HepG2 (cell line): ENCODE results near the gene ACTG2. TPM values are rescaled to one million over a fixed set of nuclear protein-coding genes. Genes with fewer than 3 reads are reported as not detected.

Source experiments
- ATAC-seq: fragments of 200-7000 bp; cut with Tn5 transposase; 3 replicates; pipeline ENCODE4 v1.9.1; 2020; ENCODE audit warnings: mild to moderate bottlenecking, moderate library complexity
- BruUV-seq: library from RNA; stranded (reverse); fragments of 400-500 nt; replicated peaks from 2 replicates; lab custom pipeline; 2021; lab: Mats Ljungman, UMichigan
- CTCF ChIA-PET: fragments of 300-600 bp; formaldehyde crosslinking; extraction: SDS; loops from one replicate; lab custom pipeline; 2021; ENCODE audit warnings: low total read pairs, inconsistent platforms, low intra/inter-chr PET ratio; lab: Yijun Ruan, JAX
- POLR2A ChIA-PET: fragments of 350-600 bp; sonication (Branson Sonifier 250); formaldehyde crosslinking; loops from one replicate; lab custom pipeline; 2020; ENCODE audit warnings: antibody characterized with exemption, inconsistent platforms; lab: Yijun Ruan, JAX
- DNase-seq: peaks from one replicate; pipeline ENCODE4 v3.0.0-alpha.2; 2015; ENCODE audit warnings: low spot score
- FAIRE-seq: peaks from 3 replicates; lab custom pipeline; 2011; peaks lifted over from hg19 to GRCh38; lab: Jason Lieb, UNC
- H2AFZ ChIP-seq: one replicate; pipeline ENCODE4 v1.6.1; 2011; ENCODE audit warnings: low read length, inconsistent platforms
- H3K27ac ChIP-seq: fragments of 300-600 bp; 3 replicates; pipeline ENCODE4 v1.8.0; 2011; ENCODE audit warnings: mixed run types, mild to moderate bottlenecking, mixed read lengths, low read length, inconsistent platforms; ENCODE audit not compliant: insufficient read depth; ENCODE audit errors: extremely low read length
- H3K27me3 ChIP-seq, 2 experiments: fragments of 200-600 bp in 1 of 2; 2 replicates in 1 of 2; 3 replicates in 1 of 2; pipeline versions ENCODE4 v1.6.0 to v1.8.0; 2011; ENCODE audit warnings: low read length in 2 of 2, mild to moderate bottlenecking in 2 of 2, moderate library complexity in 2 of 2, inconsistent platforms in 1 of 2; ENCODE audit not compliant: insufficient read depth in 2 of 2, control insufficient read depth in 1 of 2
- H3K36me3 ChIP-seq, 2 experiments: fragments of 200-600 bp in 1 of 2; replicated peaks in 1 of 2; 2 replicates in 1 of 2; 3 replicates in 1 of 2; pipeline versions ENCODE4 v1.5.1 to v1.8.0; 2011; ENCODE audit warnings: low read length in 2 of 2, inconsistent platforms in 1 of 2; ENCODE audit not compliant: insufficient read depth in 2 of 2, control insufficient read depth in 1 of 2
- H3K4me1 ChIP-seq: 2 replicates; pipeline ENCODE4 v1.5.1; 2012; ENCODE audit warnings: low read length, inconsistent platforms; ENCODE audit not compliant: insufficient read depth
- H3K4me2 ChIP-seq: 2 replicates; pipeline ENCODE4 v1.6.0; 2011; ENCODE audit warnings: low read depth, low read length, inconsistent platforms
- H3K4me3 ChIP-seq, 3 experiments: fragments of 200-600 bp in 1 of 3; sonication (generic), shearing (Covaris generic) in 1 of 3; replicated peaks in 1 of 3; 2 replicates each; pipeline ENCODE4 v1.5.1; 2011 to 2016; ENCODE audit warnings: low read length in 3 of 3, inconsistent platforms in 2 of 3, low read depth in 2 of 3, mild to moderate bottlenecking in 2 of 3, control low read depth in 1 of 3, mixed read lengths in 1 of 3; ENCODE audit not compliant: insufficient read depth in 1 of 3
- H3K79me2 ChIP-seq: one replicate; pipeline ENCODE4 v1.6.1; 2011; ENCODE audit warnings: low read length, inconsistent platforms; ENCODE audit not compliant: insufficient read depth
- H3K9ac ChIP-seq: 2 replicates; pipeline ENCODE4 v1.6.0; 2011; ENCODE audit warnings: mild to moderate bottlenecking, low read depth, low read length, inconsistent platforms; ENCODE audit not compliant: insufficient read depth
- H3K9me3 ChIP-seq: 2 replicates; pipeline ENCODE4 v1.5.1; 2012; ENCODE audit warnings: mild to moderate bottlenecking, low read length
- H4K20me1 ChIP-seq: 2 replicates; pipeline ENCODE4 v1.6.0; 2011; ENCODE audit warnings: inconsistent platforms, mild to moderate bottlenecking, low read length, moderate library complexity; ENCODE audit not compliant: insufficient read depth
- DPF2 ChIP-seq: sonication (generic); formaldehyde crosslinking; IDR thresholded peaks from 2 replicates; pipeline ENCODE4 v1.4.0; 2020; ENCODE audit warnings: mild to moderate bottlenecking, low read depth, missing genetic modification reagents, borderline replicate concordance
- FIP1L1 ChIP-seq: fragments of 200-400 bp; formaldehyde crosslinking; IDR thresholded peaks from 2 replicates; pipeline ENCODE4 v1.6.1; 2018; ENCODE audit warnings: low read depth, mild to moderate bottlenecking, low read length, moderate library complexity, borderline replicate concordance; ENCODE audit not compliant: insufficient read depth
- SMC3 ChIP-seq: IDR thresholded peaks from 2 replicates; pipeline ENCODE4 v1.6.1; 2011; ENCODE audit warnings: low read length, improper control_type of control experiment
- ZNF121 ChIP-seq: sonication (generic); formaldehyde crosslinking; IDR thresholded peaks from 2 replicates; pipeline ENCODE4 v1.5.0; 2020; ENCODE audit warnings: mild to moderate bottlenecking, missing genetic modification reagents
- ZNF3 ChIP-seq: IDR thresholded peaks from 2 replicates; pipeline ENCODE4 v1.7.0; 2017; ENCODE audit warnings: inconsistent platforms
- ZNF530 ChIP-seq: sonication (generic); formaldehyde crosslinking; IDR thresholded peaks from 2 replicates; pipeline ENCODE4 v1.5.0; 2020; ENCODE audit warnings: low read depth, mild to moderate bottlenecking, missing genetic modification reagents
- ZNF770 ChIP-seq: sonication (generic); formaldehyde crosslinking; IDR thresholded peaks from 2 replicates; pipeline ENCODE4 v1.5.0; 2020; ENCODE audit warnings: mild to moderate bottlenecking, missing genetic modification reagents
- WGBS: methylation state at CpG from one replicate; pipeline ENCODE4 v1.1.6; 2017; ENCODE audit warnings: low lambda C conversion rate; 5-methylcytosine and 5-hydroxymethylcytosine counted together
- in situ Hi-C: cut with HindIII; loops from 2 replicates; pipeline ENCODE4 v1.10.0; 2017; ENCODE audit warnings: low pct_unique_long_range_greater_than_20kb; ENCODE audit not compliant: extremely low pct_ligation_motif_present
- intact Hi-C: fragments of 100-400 bp; cut with micrococcal nuclease; formaldehyde crosslinking; loops from one replicate; pipeline ENCODE4 v1.10.0; 2022; ENCODE audit not compliant: unreplicated experiment
- polyA plus RNA-seq, 8 experiments: library from polyadenylated mRNA; depleted of rRNA in 3 of 8; stranded (reverse) in 7 of 8; unstranded in 1 of 8; fragments of >200 nt; fragmentation: Illumina TruSeq in 4 of 8; extraction: Trizol in 4 of 8; gene quantifications; 2 replicates each; pipeline versions ENCODE4 v1.2.1 to v1.2.3, GENCODE V29; 2011 to 2016; ENCODE audit warnings: low read depth in 4 of 8, missing spikeins in 1 of 8, mixed read lengths in 1 of 8; ENCODE audit not compliant: insufficient read depth in 1 of 8
- total RNA-seq, 5 experiments: library from RNA; depleted of rRNA; stranded (reverse); fragments of >200 nt; fragmentation: Illumina TruSeq; extraction: Trizol; gene quantifications; 2 replicates each; pipeline ENCODE4 v1.2.3, GENCODE V29; 2016; ENCODE audit warnings: low read depth in 1 of 5
- TF ChIP-seq, protein P1 (sequence below): sonication (generic); formaldehyde crosslinking; conservative IDR thresholded peaks from 2 replicates; pipeline ENCODE4 v1.8.1; 2023; ENCODE audit warnings: missing genetic modification reagents

Gene ACTG2
- total and polyA plus RNA-seq, 2 of the 13 experiments (the other 11 are each of a cell fraction or from before 2014, with no cell fraction given), result 0.13 TPM; not detected in 1

DNA sequence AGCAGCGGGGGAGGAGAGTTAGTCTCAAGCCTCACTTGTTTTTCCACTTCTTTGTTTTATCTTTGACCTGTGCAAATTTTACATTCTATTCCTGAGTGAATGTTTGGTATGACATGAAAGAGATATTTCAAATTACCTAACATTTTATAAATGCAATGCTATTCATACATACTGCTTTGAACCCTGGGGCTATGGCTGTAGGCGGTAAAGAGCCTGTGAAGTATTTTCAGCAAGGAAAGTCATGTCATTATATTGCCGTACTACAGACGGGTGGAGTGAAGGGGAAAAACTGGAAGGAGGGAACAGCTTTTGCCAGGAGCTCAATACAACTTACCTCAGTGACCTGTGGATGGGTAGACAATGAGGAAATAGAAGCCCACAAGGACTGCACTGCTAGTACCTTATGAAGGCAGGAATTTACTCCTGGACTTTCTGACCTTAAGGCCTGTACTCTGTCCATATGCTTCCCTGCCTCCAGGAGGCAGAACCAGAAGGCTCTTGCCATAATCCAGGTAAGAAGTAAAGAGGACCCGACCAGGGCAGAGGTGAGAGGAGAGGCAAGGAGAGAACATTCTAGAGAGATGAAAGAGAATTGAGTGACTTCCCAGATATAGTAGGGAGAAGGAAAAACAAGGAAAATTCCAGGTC, 63.5 kb downstream of the ACTG2 start:
- no peaks in the 10 kb centered on the region for H3K9me3 ChIP-seq
- in situ Hi-C loops, result no loop called here
- TF ChIP-seq SMC3 (peak; percentile 6; the same call in 1 of the 2 replicates), DPF2 (CRISPR knock-in tag) (no peak)
- TF ChIP-seq, all 625 proteins: peak for 1
- Histone ChIP-seq H3K27me3 (no peaks in the 10 kb centered on the region), H3K79me2 (no peaks in the 10 kb centered on the region), H3K4me3 (no peak overlapping the region), H3K4me1 (peaks cover 2% of the 10 kb centered on the region; the same call in 1 of the 2 replicates), H4K20me1 (no peaks in the 10 kb centered on the region), H3K27ac (no peak overlapping the region), H2AFZ (no peak overlapping the region), H3K36me3 (peaks cover 26 to 73% of the 10 kb centered on the region in 2 experiments), H3K9ac (no peak overlapping the region), H3K4me2 (no peak overlapping the region)
- ChIA-PET CTCF (no interaction called here), POLR2A (no interaction called here)
- FAIRE-seq, result no peak
- intact Hi-C loops, result no loop called here
- BruUV-seq, result no TSS peak
- 95% methylated on average over 5 of the region's 5 CpGs for WGBS
- peak; percentile 36 for ATAC-seq
- DNase-seq, result no peak

DNA sequence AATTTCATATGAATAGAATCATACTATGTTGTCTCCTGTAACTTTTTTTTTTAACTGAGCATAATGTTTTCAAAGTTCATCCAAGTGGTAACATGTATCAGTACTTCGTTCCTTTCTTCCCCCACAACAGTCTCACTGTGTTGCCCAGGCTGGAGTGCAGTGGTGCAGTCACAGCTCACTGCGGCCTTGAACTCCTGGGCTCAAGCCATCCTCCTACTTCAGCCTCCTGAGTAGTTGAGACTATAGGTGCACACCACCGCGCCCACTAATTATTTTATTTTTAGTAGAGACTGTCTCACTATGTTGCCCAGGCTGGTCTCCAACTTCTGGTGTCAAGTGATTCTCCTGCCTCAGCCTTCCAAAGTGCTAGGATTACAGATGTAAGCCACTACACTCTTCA, 68.5 kb downstream of the ACTG2 start:
- Histone ChIP-seq H3K27ac (no peak overlapping the region), H2AFZ (no peak overlapping the region)
- in situ Hi-C loops, result no loop called here
- TF ChIP-seq FIP1L1 (no peak), ZNF530 (CRISPR knock-in tag) (no peak), ZNF3 (CRISPR knock-in tag) (peak; percentile 81; the same call in 1 of the 2 replicates), ZNF770 (CRISPR knock-in tag) (peak; percentile 52; the same call in 1 of the 2 replicates), ZNF121 (CRISPR knock-in tag) (peak; percentile 93)
- TF ChIP-seq, protein P1, sequence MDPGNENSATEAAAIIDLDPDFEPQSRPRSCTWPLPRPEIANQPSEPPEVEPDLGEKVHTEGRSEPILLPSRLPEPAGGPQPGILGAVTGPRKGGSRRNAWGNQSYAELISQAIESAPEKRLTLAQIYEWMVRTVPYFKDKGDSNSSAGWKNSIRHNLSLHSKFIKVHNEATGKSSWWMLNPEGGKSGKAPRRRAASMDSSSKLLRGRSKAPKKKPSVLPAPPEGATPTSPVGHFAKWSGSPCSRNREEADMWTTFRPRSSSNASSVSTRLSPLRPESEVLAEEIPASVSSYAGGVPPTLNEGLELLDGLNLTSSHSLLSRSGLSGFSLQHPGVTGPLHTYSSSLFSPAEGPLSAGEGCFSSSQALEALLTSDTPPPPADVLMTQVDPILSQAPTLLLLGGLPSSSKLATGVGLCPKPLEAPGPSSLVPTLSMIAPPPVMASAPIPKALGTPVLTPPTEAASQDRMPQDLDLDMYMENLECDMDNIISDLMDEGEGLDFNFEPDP (CRISPR knock-in tag), result 0 out of 2 replicates have a peak, but pooled peaks have one; percentile 28
- TF ChIP-seq, all 625 proteins: peak for 4
- WGBS, result 92% methylated on average over 4 of the region's 4 CpGs
- H3K4me1 ChIP-seq, result peaks cover 26% of the 10 kb centered on the region
- ChIA-PET CTCF (no interaction called here), POLR2A (interaction anchor here (0.6 kb wide), 1 partner anchor 87 kb away, joined by 3 read pairs; no protein-coding TSS in a partner anchor)
- no TSS peak for BruUV-seq
- ATAC-seq (peak; percentile 14; the same call in 1 of the 3 replicates), FAIRE-seq (no peak), DNase-seq (no peak)
- peaks cover 6 to 34% of the 10 kb centered on the region in 2 experiments for H3K36me3 ChIP-seq
- H3K27me3 ChIP-seq, result no peaks in the 10 kb centered on the region
- no peaks in the 10 kb centered on the region for H4K20me1 ChIP-seq
- H3K9ac ChIP-seq, result no peak overlapping the region
- H3K4me3 ChIP-seq, result no peak overlapping the region
- no peaks in the 10 kb centered on the region for H3K79me2 ChIP-seq
- intact Hi-C loops, result no loop called here
- H3K4me2 ChIP-seq, result no peak overlapping the region
- peaks cover 6% of the 10 kb centered on the region; the same call in 1 of the 2 replicates for H3K9me3 ChIP-seq
